Body of pancreas (tissue), 4 donors: ENCODE results near the gene DNAH10. TPM values are rescaled to one million over a fixed set of nuclear protein-coding genes. Genes with fewer than 3 reads are reported as not detected.

Experiments
- ATAC-seq: fragments of 150-250 bp; one replicate; pipeline ENCODE4 v1.9.1; 2016
- DNase-seq, 4 donors: peaks; one replicate each; pipeline ENCODE4 v3.0.0-alpha.2; 2019
- H3K27ac ChIP-seq, 4 donors: fragments of 200-600 bp; sonication (generic); 1 replicate in 3 of 4; 2 replicates in 1 of 4; pipeline versions ENCODE4 v1.5.1 to v1.6.1; 2016 to 2019; ENCODE audit warnings: mild to moderate bottlenecking in 1 of 4, mixed read lengths in 1 of 4, moderate library complexity in 1 of 4
- H3K27me3 ChIP-seq, 2 donors: fragments of 200-600 bp; sonication (generic); one replicate each; pipeline ENCODE4 v1.6.0; 2016; ENCODE audit warnings: mild to moderate bottlenecking in 1 of 2
- H3K36me3 ChIP-seq, 2 donors: fragments of 200-600 bp; sonication (generic); replicated peaks in 1 of 2; 2 replicates each; pipeline ENCODE4 v1.5.1; 2016; ENCODE audit warnings: low read depth in 2 of 2; ENCODE audit not compliant: insufficient read depth in 1 of 2
- H3K4me1 ChIP-seq: fragments of 200-600 bp; sonication (generic); one replicate; pipeline ENCODE4 v1.6.0; 2016
- H3K4me3 ChIP-seq, 2 donors: fragments of 200-600 bp; sonication (generic); 1 replicate in 1 of 2; 2 replicates in 1 of 2; pipeline ENCODE4 v1.5.1; 2016 to 2019
- H3K9me3 ChIP-seq, 3 donors: fragments of 200-600 bp; sonication (generic); 1 replicate in 2 of 3; 2 replicates in 1 of 3; pipeline ENCODE4 v1.5.1; 2016
- POLR2A ChIP-seq, 3 donors: fragments of 450-650 bp; IDR thresholded peaks; one replicate each; pipeline ENCODE4 v1.6.1; 2016; ENCODE audit warnings: antibody characterized with exemption in 3 of 3, mild to moderate bottlenecking in 2 of 3
- WGBS, 2 donors: methylation state at CpG; one replicate each; pipeline ENCODE4 v1.1.5; 2017; 5-methylcytosine and 5-hydroxymethylcytosine counted together
- intact Hi-C: fragments of 100-400 bp; cut with DNase I; formaldehyde crosslinking; loops from one replicate; pipeline ENCODE4 v1.15.1; 2023
- total RNA-seq, 2 donors: library from RNA; depleted of rRNA; stranded (reverse); fragments of >200 nt; gene quantifications; one replicate each; pipeline ENCODE4 v1.1.0, GENCODE V29; 2016
- TF ChIP-seq, protein P1 (sequence below), 7 experiments: fragments of 450-650 bp in 4 of 7; fragments of 200-600 bp in 3 of 7; sonication (generic) in 3 of 7; IDR thresholded peaks; one replicate each; pipeline ENCODE4 v1.5.1; 2016 to 2019; ENCODE audit warnings: antibody characterized with exemption in 7 of 7

DNAH10 gene
- total RNA-seq, 2 donors from 2014 or later, result 0.26 TPM; not detected in 1

DNA sequence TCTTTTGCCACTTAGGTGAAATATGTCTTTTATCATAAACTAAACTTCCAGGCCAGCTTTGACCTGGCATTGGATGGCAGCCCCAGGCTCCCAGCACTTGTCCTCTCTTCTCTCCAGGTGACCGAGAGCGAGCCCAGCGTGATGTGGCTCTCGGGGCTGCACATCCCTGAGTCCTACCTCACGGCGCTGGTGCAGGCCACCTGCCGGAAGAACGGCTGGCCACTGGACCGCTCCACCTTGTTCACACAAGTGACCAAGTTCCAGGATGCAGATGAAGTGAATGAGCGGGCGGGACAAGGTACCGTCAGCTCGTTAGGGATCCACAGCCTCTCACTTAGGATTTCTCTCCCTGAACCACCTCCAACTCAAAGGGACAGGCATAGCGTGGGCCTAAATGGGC, 171.1 kb downstream of the DNAH10 start:
- peaks cover 0 to 2% of the 10 kb centered on the region in 2 donors for H3K36me3 ChIP-seq
- H3K9me3 ChIP-seq, result no peaks in the 10 kb centered on the region
- no peaks in the 10 kb centered on the region for H3K27me3 ChIP-seq
- H3K4me3 ChIP-seq, result no peak overlapping the region
- DNase-seq, result no peak
- 90 to 93% methylated on average over 13 to 14 of the region's 14 CpGs for WGBS, 2 donors
- H3K27ac ChIP-seq, result no peak overlapping the region
- TF ChIP-seq, protein P1, sequence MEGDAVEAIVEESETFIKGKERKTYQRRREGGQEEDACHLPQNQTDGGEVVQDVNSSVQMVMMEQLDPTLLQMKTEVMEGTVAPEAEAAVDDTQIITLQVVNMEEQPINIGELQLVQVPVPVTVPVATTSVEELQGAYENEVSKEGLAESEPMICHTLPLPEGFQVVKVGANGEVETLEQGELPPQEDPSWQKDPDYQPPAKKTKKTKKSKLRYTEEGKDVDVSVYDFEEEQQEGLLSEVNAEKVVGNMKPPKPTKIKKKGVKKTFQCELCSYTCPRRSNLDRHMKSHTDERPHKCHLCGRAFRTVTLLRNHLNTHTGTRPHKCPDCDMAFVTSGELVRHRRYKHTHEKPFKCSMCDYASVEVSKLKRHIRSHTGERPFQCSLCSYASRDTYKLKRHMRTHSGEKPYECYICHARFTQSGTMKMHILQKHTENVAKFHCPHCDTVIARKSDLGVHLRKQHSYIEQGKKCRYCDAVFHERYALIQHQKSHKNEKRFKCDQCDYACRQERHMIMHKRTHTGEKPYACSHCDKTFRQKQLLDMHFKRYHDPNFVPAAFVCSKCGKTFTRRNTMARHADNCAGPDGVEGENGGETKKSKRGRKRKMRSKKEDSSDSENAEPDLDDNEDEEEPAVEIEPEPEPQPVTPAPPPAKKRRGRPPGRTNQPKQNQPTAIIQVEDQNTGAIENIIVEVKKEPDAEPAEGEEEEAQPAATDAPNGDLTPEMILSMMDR (IDR thresholded peaks at IDR 0.05), result no peak
- TF ChIP-seq POLR2A (IDR thresholded peaks at IDR 0.05), result no peak
- ATAC-seq, result no peak
- intact Hi-C loops, result no loop called here
- H3K4me1 ChIP-seq, result no peaks in the 10 kb centered on the region

DNA sequence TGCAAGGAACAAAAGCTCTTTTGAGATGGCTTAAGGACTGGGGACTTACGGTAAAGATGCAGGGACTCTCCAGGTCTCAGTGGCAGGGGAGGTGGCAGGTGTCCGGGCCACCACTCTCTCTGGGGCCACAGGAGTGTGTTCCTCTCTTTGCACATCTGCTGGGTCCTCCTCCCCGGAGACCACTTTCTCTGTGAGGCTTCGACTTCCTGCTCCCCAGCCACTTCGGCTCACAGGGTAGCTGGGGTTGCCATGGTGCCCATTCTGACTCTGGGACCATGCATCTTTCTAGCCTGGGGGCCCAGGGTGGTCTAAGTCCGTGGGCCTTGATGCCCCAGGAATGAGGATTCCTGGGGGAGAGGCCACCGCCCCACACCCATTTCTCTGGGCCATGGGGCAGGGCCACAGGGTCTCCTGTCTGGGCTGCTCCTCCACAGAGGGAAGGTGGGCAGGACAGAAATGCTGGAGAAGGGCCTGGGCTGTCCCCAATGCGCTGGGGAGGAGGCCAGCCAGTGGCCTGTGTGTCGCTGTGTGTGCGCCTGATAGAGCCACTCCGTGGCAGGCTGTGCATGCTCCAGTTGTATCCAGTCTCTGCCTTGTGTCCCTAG, 172.0 kb downstream of the DNAH10 start:
- Histone ChIP-seq H3K4me1 (no peaks in the 10 kb centered on the region), H3K4me3 (no peak overlapping the region), H3K9me3 (no peaks in the 10 kb centered on the region), H3K27me3 (no peaks in the 10 kb centered on the region), H3K36me3 (peaks cover 0 to 2% of the 10 kb centered on the region in 2 donors), H3K27ac (no peak overlapping the region)
- no peak for TF ChIP-seq POLR2A (IDR thresholded peaks at IDR 0.05)
- TF ChIP-seq, protein P1 (IDR thresholded peaks at IDR 0.05), result no peak
- DNase-seq, result no peak
- 77 to 97% methylated on average over 6 to 11 of the region's 11 CpGs for WGBS, 2 donors
- intact Hi-C loops, result no loop called here
- ATAC-seq, result no peak

DNA sequence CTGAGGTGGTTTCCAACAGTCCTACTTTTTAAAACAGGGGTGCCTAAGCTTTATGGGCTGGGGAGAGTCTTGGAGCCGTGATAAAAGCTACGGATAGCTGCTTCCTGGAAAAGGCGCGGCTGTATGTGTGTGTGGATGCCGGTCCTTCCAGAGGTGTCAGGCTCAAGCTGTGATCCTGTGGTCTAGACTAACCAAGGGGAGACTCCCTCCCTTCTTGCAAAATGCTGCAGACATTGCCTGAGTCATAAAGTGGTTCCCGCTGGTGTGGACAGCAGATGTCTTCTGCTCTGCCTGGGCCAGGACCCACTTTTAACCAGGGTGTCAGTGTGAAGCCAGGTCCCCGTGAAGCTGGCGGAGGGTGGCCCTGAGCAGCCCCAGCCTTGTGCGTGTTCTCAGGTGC, 172.7 kb downstream of the DNAH10 start:
- no peaks in the 10 kb centered on the region for H3K9me3 ChIP-seq
- H3K4me3 ChIP-seq, result no peak overlapping the region
- intact Hi-C loops, result no loop called here
- ATAC-seq (no peak), DNase-seq (no peak)
- 83 to 91% methylated on average over 9 of the region's 9 CpGs for WGBS, 2 donors
- TF ChIP-seq, protein P1 (IDR thresholded peaks at IDR 0.05), result no peak
- no peak for TF ChIP-seq POLR2A (IDR thresholded peaks at IDR 0.05)
- H3K27ac ChIP-seq, result no peak overlapping the region
- H3K27me3 ChIP-seq, result no peaks in the 10 kb centered on the region
- peaks cover 0 to 2% of the 10 kb centered on the region in 2 donors for H3K36me3 ChIP-seq
- H3K4me1 ChIP-seq, result no peaks in the 10 kb centered on the region

DNA sequence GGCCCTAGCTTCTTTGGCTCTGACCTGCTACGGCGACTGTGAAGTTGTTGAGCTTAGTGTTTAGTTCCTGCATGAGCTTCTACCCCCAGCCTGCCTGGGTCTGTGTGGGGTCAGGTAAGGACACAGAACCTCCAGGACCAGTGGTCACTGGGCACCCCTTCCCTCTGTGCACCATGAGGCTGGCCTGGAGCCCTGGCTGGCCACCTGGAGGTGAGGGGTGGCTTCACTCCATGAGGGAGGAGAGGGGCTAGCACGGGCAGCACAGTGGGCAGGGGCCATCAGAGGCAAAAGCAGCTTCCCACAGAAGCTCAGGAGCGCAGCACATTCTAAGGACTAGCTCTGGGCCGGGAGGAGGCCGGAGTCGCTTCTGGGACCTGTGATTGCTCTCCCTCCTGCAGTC, 173.9 kb downstream of the DNAH10 start:
- no peak for DNase-seq
- WGBS, 2 donors, result 83 to 93% methylated on average over 6 to 7 of the region's 7 CpGs
- no peaks in the 10 kb centered on the region for H3K4me1 ChIP-seq
- no peak overlapping the region for H3K27ac ChIP-seq
- intact Hi-C loops, result no loop called here
- peaks cover 0 to 2% of the 10 kb centered on the region in 2 donors for H3K36me3 ChIP-seq
- no peak for ATAC-seq
- no peaks in the 10 kb centered on the region for H3K9me3 ChIP-seq
- H3K4me3 ChIP-seq, result no peak overlapping the region
- TF ChIP-seq, protein P1 (IDR thresholded peaks at IDR 0.05), result no peak
- no peak for TF ChIP-seq POLR2A (IDR thresholded peaks at IDR 0.05)
- H3K27me3 ChIP-seq, result no peaks in the 10 kb centered on the region

DNA sequence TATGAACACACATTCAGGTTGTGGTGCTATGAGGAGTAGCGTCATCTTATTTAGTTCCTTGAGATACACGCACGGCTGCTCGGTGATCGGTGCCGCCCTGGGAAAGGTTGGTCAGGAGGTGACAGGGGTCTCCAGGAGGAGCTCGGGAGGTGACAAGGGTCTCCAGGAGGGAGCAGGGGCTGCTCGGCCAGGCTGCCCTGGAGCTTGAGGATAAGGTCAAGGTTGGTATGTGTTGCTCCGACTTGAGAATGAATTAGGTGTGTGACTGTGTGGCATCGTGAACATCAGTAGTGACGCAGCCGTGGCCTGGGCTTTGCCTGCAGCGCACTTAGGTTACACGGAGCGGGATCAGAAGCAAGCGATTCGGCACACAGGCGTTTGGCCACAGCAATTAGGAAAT, 174.4 kb downstream of the DNAH10 start:
- Histone ChIP-seq H3K4me3 (no peak overlapping the region), H3K27ac (no peak overlapping the region), H3K36me3 (peaks cover 0 to 2% of the 10 kb centered on the region in 2 donors), H3K27me3 (no peaks in the 10 kb centered on the region), H3K9me3 (no peaks in the 10 kb centered on the region), H3K4me1 (no peaks in the 10 kb centered on the region)
- ATAC-seq, result no peak
- WGBS, 2 donors, result 91 to 92% methylated on average over 18 of the region's 18 CpGs
- intact Hi-C loops, result no loop called here
- no peak for DNase-seq
- TF ChIP-seq POLR2A (IDR thresholded peaks at IDR 0.05), result no peak
- TF ChIP-seq, protein P1 (IDR thresholded peaks at IDR 0.05), result no peak
